ENCODE results near the gene ADAMTS15. TPM values are rescaled to one million over a fixed set of nuclear protein-coding genes. Genes with fewer than 3 reads are reported as not detected.

Gene ADAMTS15
- total RNA-seq, 1 experiment from 2014 or later, result 6.9 TPM

GRCh38 chr11:130424613-130425140, 23.8 kb upstream of the ADAMTS15 start:
- Histone ChIP-seq H3K4me1 (no peaks in the 10 kb centered on the region), H3K4me3 (no peak overlapping the region), H3K27me3 (peaks cover 18% of the 10 kb centered on the region; the same call in 1 of the 2 replicates), H3K36me3 (no peaks in the 10 kb centered on the region), H3K27ac (no peak overlapping the region), H3K9me3 (replicated peaks) (no peaks in the 10 kb centered on the region)
- no peak for DNase-seq

- H3K4me3 ChIP-seq, result no peak overlapping the region
- peaks cover 18% of the 10 kb centered on the region; the same call in 1 of the 2 replicates for H3K27me3 ChIP-seq
- no peaks in the 10 kb centered on the region for H3K4me1 ChIP-seq
- H3K9me3 ChIP-seq (replicated peaks), result no peaks in the 10 kb centered on the region
- no peak overlapping the region for H3K27ac ChIP-seq
- H3K36me3 ChIP-seq, result no peaks in the 10 kb centered on the region
- no peak for DNase-seq
Observed at GRCh38 chr11:130425156-130425555, 23.3 kb upstream of the ADAMTS15 start.

GRCh38 chr11:130426223-130426836, 22.1 kb upstream of the ADAMTS15 start:
- no peak overlapping the region for H3K27ac ChIP-seq
- no peaks in the 10 kb centered on the region for H3K36me3 ChIP-seq
- no peaks in the 10 kb centered on the region for H3K4me1 ChIP-seq
- H3K27me3 ChIP-seq, result peaks cover 18% of the 10 kb centered on the region; the same call in 1 of the 2 replicates
- no peaks in the 10 kb centered on the region for H3K9me3 ChIP-seq (replicated peaks)
- H3K4me3 ChIP-seq, result no peak overlapping the region
- DNase-seq, result peak in 1 of 2 experiments; percentile 16

- no peak for DNase-seq
- Histone ChIP-seq H3K27me3 (peaks cover 18% of the 10 kb centered on the region; the same call in 1 of the 2 replicates), H3K36me3 (no peaks in the 10 kb centered on the region), H3K27ac (no peak overlapping the region), H3K9me3 (replicated peaks) (no peaks in the 10 kb centered on the region), H3K4me1 (no peaks in the 10 kb centered on the region), H3K4me3 (no peak overlapping the region)
Observed at GRCh38 chr11:130426837-130427341, 21.6 kb upstream of the ADAMTS15 start.

- Histone ChIP-seq H3K4me3 (peak overlapping the region; percentile 35), H3K4me1 (no peaks in the 10 kb centered on the region), H3K9me3 (replicated peaks) (no peaks in the 10 kb centered on the region), H3K36me3 (no peaks in the 10 kb centered on the region), H3K27me3 (peaks cover 18% of the 10 kb centered on the region; the same call in 1 of the 2 replicates), H3K27ac (no peak overlapping the region)
- DNase-seq, result peak; percentile 42 to 44
Observed at GRCh38 chr11:130427581-130428315, 20.7 kb upstream of the ADAMTS15 start.

GRCh38 chr11:130428316-130429119, 19.9 kb upstream of the ADAMTS15 start, which contains the start of gene ADAMTS8:
ADAMTS8 (minus strand) TSS chr11:130428609; CDS start chr11:130428286, 323 bp downstream.
- Histone ChIP-seq H3K27me3 (peaks cover 18% of the 10 kb centered on the region; the same call in 1 of the 2 replicates), H3K27ac (no peak within 1 kb of the TSS), H3K4me1 (no peaks in the 10 kb centered on the region), H3K4me3 (peak within 1 kb of the TSS; percentile 35), H3K36me3 (no peaks in the 10 kb centered on the region), H3K9me3 (replicated peaks) (no peaks in the 10 kb centered on the region)
- peak in 1 of 2 experiments; percentile 18 for DNase-seq

- H3K27ac ChIP-seq, result no peak overlapping the region
- peaks cover 18% of the 10 kb centered on the region; the same call in 1 of the 2 replicates for H3K27me3 ChIP-seq
- no peaks in the 10 kb centered on the region for H3K36me3 ChIP-seq
- H3K9me3 ChIP-seq (replicated peaks), result no peaks in the 10 kb centered on the region
- no peak for DNase-seq
- no peaks in the 10 kb centered on the region for H3K4me1 ChIP-seq
- H3K4me3 ChIP-seq, result no peak overlapping the region
Observed at GRCh38 chr11:130429120-130429681, 19.2 kb upstream of the ADAMTS15 start.

GRCh38 chr11:130429983-130430382, 18.5 kb upstream of the ADAMTS15 start:
- H3K27ac ChIP-seq, result no peak overlapping the region
- no peaks in the 10 kb centered on the region for H3K36me3 ChIP-seq
- H3K4me1 ChIP-seq, result no peaks in the 10 kb centered on the region
- DNase-seq, result no peak
- peaks cover 18% of the 10 kb centered on the region; the same call in 1 of the 2 replicates for H3K27me3 ChIP-seq
- no peaks in the 10 kb centered on the region for H3K9me3 ChIP-seq (replicated peaks)
- H3K4me3 ChIP-seq, result no peak overlapping the region

GRCh38 chr11:130431331-130431773, 17.1 kb upstream of the ADAMTS15 start:
- H3K27ac ChIP-seq, result no peak overlapping the region
- no peaks in the 10 kb centered on the region for H3K36me3 ChIP-seq
- peaks cover 13% of the 10 kb centered on the region for H3K4me1 ChIP-seq
- peaks cover 16% of the 10 kb centered on the region; the same call in 1 of the 2 replicates for H3K27me3 ChIP-seq
- no peak overlapping the region for H3K4me3 ChIP-seq
- H3K9me3 ChIP-seq (replicated peaks), result no peaks in the 10 kb centered on the region
- DNase-seq, result peak; percentile 62 to 78

GRCh38 chr11:130431801-130432200, 16.6 kb upstream of the ADAMTS15 start:
- Histone ChIP-seq H3K9me3 (replicated peaks) (no peaks in the 10 kb centered on the region), H3K27ac (no peak overlapping the region), H3K4me1 (peaks cover 18% of the 10 kb centered on the region), H3K36me3 (no peaks in the 10 kb centered on the region), H3K27me3 (peaks cover 14% of the 10 kb centered on the region; the same call in 1 of the 2 replicates), H3K4me3 (no peak overlapping the region)
- no peak for DNase-seq

- no peak for DNase-seq
- no peak overlapping the region for H3K27ac ChIP-seq
Observed at GRCh38 chr11:130433357-130433756, 15.1 kb upstream of the ADAMTS15 start.

GRCh38 chr11:130434521-130435223, 13.8 kb upstream of the ADAMTS15 start:
- H3K4me1 ChIP-seq, result peaks cover 20% of the 10 kb centered on the region
- DNase-seq, result peak; percentile 62 to 86
- H3K9me3 ChIP-seq (replicated peaks), result no peaks in the 10 kb centered on the region
- H3K4me3 ChIP-seq, result peak overlapping the region; percentile 60
- H3K36me3 ChIP-seq, result no peaks in the 10 kb centered on the region
- no peaks in the 10 kb centered on the region for H3K27me3 ChIP-seq
- H3K27ac ChIP-seq, result peak overlapping the region; percentile 66

More at GRCh38 chr11:130433357-130433756, 15.1 kb upstream of the ADAMTS15 start:
- Histone ChIP-seq H3K9me3 (replicated peaks) (no peaks in the 10 kb centered on the region), H3K36me3 (no peaks in the 10 kb centered on the region), H3K27me3 (peaks cover 9% of the 10 kb centered on the region; the same call in 1 of the 2 replicates), H3K4me1 (peaks cover 20% of the 10 kb centered on the region), H3K4me3 (no peak overlapping the region)

GRCh38 chr11:130435671-130436070, 12.8 kb upstream of the ADAMTS15 start:
- no peaks in the 10 kb centered on the region for H3K27me3 ChIP-seq
- peak overlapping the region; percentile 66 for H3K27ac ChIP-seq
- DNase-seq, result peak in 1 of 2 experiments; percentile 25
- peaks cover 20% of the 10 kb centered on the region for H3K4me1 ChIP-seq
- H3K4me3 ChIP-seq, result no peak overlapping the region
- H3K9me3 ChIP-seq (replicated peaks), result no peaks in the 10 kb centered on the region
- no peaks in the 10 kb centered on the region for H3K36me3 ChIP-seq

Measured in SJCRH30 (cell line).